HepG2 (cell line): Measurements from ENCODE around the gene SLC6A12. TPM values are rescaled to one million over a fixed set of nuclear protein-coding genes. Genes with fewer than 3 reads are reported as not detected.

Source experiments
- ATAD3A ChIP-seq: sonication (generic); formaldehyde crosslinking; IDR thresholded peaks from 2 replicates; pipeline ENCODE4 v1.4.0; 2020; ENCODE audit warnings: missing genetic modification reagents
- BCL6 ChIP-seq: IDR thresholded peaks from 2 replicates; pipeline ENCODE4 v1.6.1; 2016; ENCODE audit warnings: missing genetic modification reagents, missing compliant biosample characterization
- CEBPB ChIP-seq: IDR thresholded peaks from 2 replicates; pipeline ENCODE4 v1.6.1; 2011; ENCODE audit warnings: low read depth, low read length, improper control_type of control experiment, borderline replicate concordance
- GABPB1 ChIP-seq: IDR thresholded peaks from 2 replicates; pipeline ENCODE4 v1.6.1; 2016; ENCODE audit warnings: mild to moderate bottlenecking, missing genetic modification reagents, moderate library complexity, missing compliant biosample characterization
- HDAC2 ChIP-seq: sonication (generic); formaldehyde crosslinking; IDR thresholded peaks from 2 replicates; pipeline ENCODE4 v1.4.0; 2020; ENCODE audit warnings: missing genetic modification reagents
- NCOA2 ChIP-seq: sonication (generic); formaldehyde crosslinking; IDR thresholded peaks from 2 replicates; pipeline ENCODE4 v1.8.0; 2022; ENCODE audit warnings: inconsistent platforms
- NR2F2 ChIP-seq: IDR thresholded peaks from 2 replicates; pipeline ENCODE4 v1.6.1; 2012; ENCODE audit warnings: low read depth, inconsistent platforms, borderline replicate concordance
- PATZ1 ChIP-seq: sonication (generic); formaldehyde crosslinking; IDR thresholded peaks from 2 replicates; pipeline ENCODE4 v1.4.0; 2020; ENCODE audit warnings: missing genetic modification reagents
- RARA ChIP-seq: IDR thresholded peaks from 2 replicates; pipeline ENCODE4 v1.6.1; 2016; ENCODE audit warnings: missing genetic modification reagents, missing compliant biosample characterization
- RARG ChIP-seq: sonication (generic); formaldehyde crosslinking; IDR thresholded peaks from 2 replicates; pipeline ENCODE4 v1.4.0; 2020; ENCODE audit warnings: low read depth, mild to moderate bottlenecking, missing genetic modification reagents
- SIN3A ChIP-seq: IDR thresholded peaks from 2 replicates; pipeline ENCODE4 v1.6.1; 2011; ENCODE audit warnings: low read depth, mild to moderate bottlenecking, control low read depth, low read length, borderline replicate concordance
- ZFP82 ChIP-seq: sonication (generic); formaldehyde crosslinking; IDR thresholded peaks from 2 replicates; pipeline ENCODE4 v1.5.1; 2020; ENCODE audit warnings: mild to moderate bottlenecking, missing genetic modification reagents, borderline replicate concordance
- ZNF230 ChIP-seq: sonication (generic); formaldehyde crosslinking; IDR thresholded peaks from 2 replicates; pipeline ENCODE4 v1.4.0; 2020; ENCODE audit warnings: mild to moderate bottlenecking, missing genetic modification reagents
- ZNF251 ChIP-seq: sonication (generic); formaldehyde crosslinking; IDR thresholded peaks from 2 replicates; pipeline ENCODE4 v1.9.0; 2021; ENCODE audit warnings: mild to moderate bottlenecking, missing genetic modification reagents
- ZNF274 ChIP-seq: sonication (generic); formaldehyde crosslinking; IDR thresholded peaks from 2 replicates; pipeline ENCODE4 v1.5.1; 2020; ENCODE audit warnings: mild to moderate bottlenecking, missing genetic modification reagents
- ZNF577 ChIP-seq: sonication (generic); formaldehyde crosslinking; IDR thresholded peaks from 2 replicates; pipeline ENCODE4 v1.4.0; 2020; ENCODE audit warnings: mild to moderate bottlenecking, low read depth, missing genetic modification reagents, borderline replicate concordance
- ZNF674 ChIP-seq: sonication (generic); formaldehyde crosslinking; IDR thresholded peaks from 2 replicates; pipeline ENCODE4 v1.5.0; 2020; ENCODE audit warnings: low read depth, mild to moderate bottlenecking, missing genetic modification reagents
- ZNF761 ChIP-seq: sonication (generic); formaldehyde crosslinking; conservative IDR thresholded peaks from 2 replicates; pipeline ENCODE4 v1.4.0; 2020; ENCODE audit warnings: mild to moderate bottlenecking, missing genetic modification reagents
- ZSCAN12 ChIP-seq: sonication (generic); formaldehyde crosslinking; IDR thresholded peaks from 2 replicates; pipeline ENCODE4 v1.9.0; 2021; ENCODE audit warnings: mild to moderate bottlenecking, missing genetic modification reagents
- polyA plus RNA-seq, 8 experiments: library from polyadenylated mRNA; depleted of rRNA in 3 of 8; stranded (reverse) in 7 of 8; unstranded in 1 of 8; fragments of >200 nt; fragmentation: Illumina TruSeq in 4 of 8; extraction: Trizol in 4 of 8; gene quantifications; 2 replicates each; pipeline versions ENCODE4 v1.2.1 to v1.2.3, GENCODE V29; 2011 to 2016; ENCODE audit warnings: low read depth in 4 of 8, missing spikeins in 1 of 8, mixed read lengths in 1 of 8; ENCODE audit not compliant: insufficient read depth in 1 of 8
- total RNA-seq, 5 experiments: library from RNA; depleted of rRNA; stranded (reverse); fragments of >200 nt; fragmentation: Illumina TruSeq; extraction: Trizol; gene quantifications; 2 replicates each; pipeline ENCODE4 v1.2.3, GENCODE V29; 2016; ENCODE audit warnings: low read depth in 1 of 5
- TF ChIP-seq, protein P1 (sequence below): sonication (generic); formaldehyde crosslinking; IDR thresholded peaks from 2 replicates; pipeline ENCODE4 v1.9.0; 2021; ENCODE audit warnings: missing genetic modification reagents, borderline replicate concordance
- TF ChIP-seq, protein P2 (sequence below): sonication (generic); formaldehyde crosslinking; IDR thresholded peaks from 2 replicates; pipeline ENCODE4 v1.8.0; 2022; ENCODE audit warnings: missing genetic modification reagents, mild to moderate bottlenecking, borderline replicate concordance
- TF ChIP-seq, protein P3 (sequence below): sonication (generic); formaldehyde crosslinking; IDR thresholded peaks from 2 replicates; pipeline ENCODE4 v1.9.0; 2022; ENCODE audit warnings: missing genetic modification reagents, mild to moderate bottlenecking, borderline replicate concordance

Gene SLC6A12
- total and polyA plus RNA-seq, 2 of the 13 experiments (the other 11 are each of a cell fraction or from before 2014, with no cell fraction given): 3.7 to 18.8 TPM

GRCh38 chr12:237026-237815 lies 23.3 kb upstream of the SLC6A12 start (continued):
- TF ChIP-seq PATZ1 (CRISPR knock-in tag): peak; percentile 76
- TF ChIP-seq, protein P1, sequence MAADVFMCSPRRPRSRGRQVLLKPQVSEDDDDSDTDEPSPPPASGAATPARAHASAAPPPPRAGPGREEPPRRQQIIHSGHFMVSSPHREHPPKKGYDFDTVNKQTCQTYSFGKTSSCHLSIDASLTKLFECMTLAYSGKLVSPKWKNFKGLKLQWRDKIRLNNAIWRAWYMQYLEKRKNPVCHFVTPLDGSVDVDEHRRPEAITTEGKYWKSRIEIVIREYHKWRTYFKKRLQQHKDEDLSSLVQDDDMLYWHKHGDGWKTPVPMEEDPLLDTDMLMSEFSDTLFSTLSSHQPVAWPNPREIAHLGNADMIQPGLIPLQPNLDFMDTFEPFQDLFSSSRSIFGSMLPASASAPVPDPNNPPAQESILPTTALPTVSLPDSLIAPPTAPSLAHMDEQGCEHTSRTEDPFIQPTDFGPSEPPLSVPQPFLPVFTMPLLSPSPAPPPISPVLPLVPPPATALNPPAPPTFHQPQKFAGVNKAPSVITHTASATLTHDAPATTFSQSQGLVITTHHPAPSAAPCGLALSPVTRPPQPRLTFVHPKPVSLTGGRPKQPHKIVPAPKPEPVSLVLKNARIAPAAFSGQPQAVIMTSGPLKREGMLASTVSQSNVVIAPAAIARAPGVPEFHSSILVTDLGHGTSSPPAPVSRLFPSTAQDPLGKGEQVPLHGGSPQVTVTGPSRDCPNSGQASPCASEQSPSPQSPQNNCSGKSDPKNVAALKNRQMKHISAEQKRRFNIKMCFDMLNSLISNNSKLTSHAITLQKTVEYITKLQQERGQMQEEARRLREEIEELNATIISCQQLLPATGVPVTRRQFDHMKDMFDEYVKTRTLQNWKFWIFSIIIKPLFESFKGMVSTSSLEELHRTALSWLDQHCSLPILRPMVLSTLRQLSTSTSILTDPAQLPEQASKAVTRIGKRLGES: no peak
- no peak for TF ChIP-seq SIN3A
- TF ChIP-seq RARG (CRISPR knock-in tag): no peak
- no peak for TF ChIP-seq ZNF274
- TF ChIP-seq, protein P2, sequence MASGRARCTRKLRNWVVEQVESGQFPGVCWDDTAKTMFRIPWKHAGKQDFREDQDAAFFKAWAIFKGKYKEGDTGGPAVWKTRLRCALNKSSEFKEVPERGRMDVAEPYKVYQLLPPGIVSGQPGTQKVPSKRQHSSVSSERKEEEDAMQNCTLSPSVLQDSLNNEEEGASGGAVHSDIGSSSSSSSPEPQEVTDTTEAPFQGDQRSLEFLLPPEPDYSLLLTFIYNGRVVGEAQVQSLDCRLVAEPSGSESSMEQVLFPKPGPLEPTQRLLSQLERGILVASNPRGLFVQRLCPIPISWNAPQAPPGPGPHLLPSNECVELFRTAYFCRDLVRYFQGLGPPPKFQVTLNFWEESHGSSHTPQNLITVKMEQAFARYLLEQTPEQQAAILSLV (CRISPR knock-in tag): no peak
- no peak for TF ChIP-seq ZFP82 (CRISPR knock-in tag)
- TF ChIP-seq GABPB1 (CRISPR knock-in tag): no peak; the same call in 1 of the 2 replicates
- TF ChIP-seq CEBPB: no peak
- TF ChIP-seq ZNF674: no peak
- no peak for TF ChIP-seq ZNF577
- peak; percentile 55; the same call in 1 of the 2 replicates for TF ChIP-seq RARA (CRISPR knock-in tag)
- TF ChIP-seq ZSCAN12: no peak
- TF ChIP-seq ZNF251: no peak
- 0 out of 2 replicates have a peak, but pooled peaks have one; percentile 19 for TF ChIP-seq ZNF761 (CRISPR knock-in tag)
- TF ChIP-seq HDAC2 (CRISPR knock-in tag): peak; percentile 46; the same call in 1 of the 2 replicates
- TF ChIP-seq, protein P3, sequence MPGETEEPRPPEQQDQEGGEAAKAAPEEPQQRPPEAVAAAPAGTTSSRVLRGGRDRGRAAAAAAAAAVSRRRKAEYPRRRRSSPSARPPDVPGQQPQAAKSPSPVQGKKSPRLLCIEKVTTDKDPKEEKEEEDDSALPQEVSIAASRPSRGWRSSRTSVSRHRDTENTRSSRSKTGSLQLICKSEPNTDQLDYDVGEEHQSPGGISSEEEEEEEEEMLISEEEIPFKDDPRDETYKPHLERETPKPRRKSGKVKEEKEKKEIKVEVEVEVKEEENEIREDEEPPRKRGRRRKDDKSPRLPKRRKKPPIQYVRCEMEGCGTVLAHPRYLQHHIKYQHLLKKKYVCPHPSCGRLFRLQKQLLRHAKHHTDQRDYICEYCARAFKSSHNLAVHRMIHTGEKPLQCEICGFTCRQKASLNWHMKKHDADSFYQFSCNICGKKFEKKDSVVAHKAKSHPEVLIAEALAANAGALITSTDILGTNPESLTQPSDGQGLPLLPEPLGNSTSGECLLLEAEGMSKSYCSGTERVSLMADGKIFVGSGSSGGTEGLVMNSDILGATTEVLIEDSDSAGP: peak; percentile 77
- TF ChIP-seq ZNF230: peak; percentile 62; the same call in 1 of the 2 replicates
- 0 out of 2 replicates have a peak, but pooled peaks have one; percentile 15 for TF ChIP-seq NCOA2 (CRISPR knock-in tag)
- TF ChIP-seq BCL6: peak; percentile 38; the same call in 1 of the 2 replicates
- TF ChIP-seq ATAD3A (CRISPR knock-in tag): no peak
- TF ChIP-seq NR2F2: 0 out of 2 replicates have a peak, but pooled peaks have one; percentile 52
